ENCODE results near the gene KRT32.

KRT32 gene

GRCh38 chr17:41476866-41477815 lies 10.0 kb upstream of the KRT32 start:
- H3K4me3 ChIP-seq (ENCODE audit: low read length), result no peak overlapping the region
- no peak for DNase-seq (ENCODE audit: low read depth, low spot score)

GRCh38 chr17:41475421-41475820 lies 8.2 kb upstream of the KRT32 start:
- no peak for DNase-seq (ENCODE audit: low read depth, low spot score)
- no peak overlapping the region for H3K4me3 ChIP-seq (ENCODE audit: low read length)

GRCh38 chr17:41474863-41475262 lies 7.7 kb upstream of the KRT32 start:
- no peak overlapping the region for H3K4me3 ChIP-seq (ENCODE audit: low read length)
- no peak for DNase-seq (ENCODE audit: low read depth, low spot score)

- DNase-seq (ENCODE audit: low read depth, low spot score), result no peak
- H3K4me3 ChIP-seq (ENCODE audit: low read length), result no peak overlapping the region
Measured at GRCh38 chr17:41468346-41468745, 1.2 kb upstream of the KRT32 start.

GRCh38 chr17:41467561-41467960 lies 375 bp upstream of the KRT32 start:
- H3K4me3 ChIP-seq (ENCODE audit: low read length), result no peak overlapping the region
- DNase-seq (ENCODE audit: low read depth, low spot score), result no peak

GRCh38 chr17:41464682-41465081 lies 2.5 kb downstream of the KRT32 start:
- no peak overlapping the region for H3K4me3 ChIP-seq (ENCODE audit: low read length)
- DNase-seq (ENCODE audit: low read depth, low spot score), result no peak

GRCh38 chr17:41464173-41464572 lies 3.0 kb downstream of the KRT32 start:
- no peak for DNase-seq (ENCODE audit: low read depth, low spot score)
- no peak overlapping the region for H3K4me3 ChIP-seq (ENCODE audit: low read length)

- H3K4me3 ChIP-seq (ENCODE audit: low read length), result no peak overlapping the region
- DNase-seq (ENCODE audit: low read depth, low spot score), result no peak
Measured at GRCh38 chr17:41463746-41464145, 3.4 kb downstream of the KRT32 start.

GRCh38 chr17:41462705-41463104 lies 4.5 kb downstream of the KRT32 start:
- no peak for DNase-seq (ENCODE audit: low read depth, low spot score)
- no peak overlapping the region for H3K4me3 ChIP-seq (ENCODE audit: low read length)

GRCh38 chr17:41457676-41458075 lies 9.5 kb downstream of the KRT32 start:
- DNase-seq (ENCODE audit: low read depth, low spot score), result no peak
- H3K4me3 ChIP-seq (ENCODE audit: low read length), result no peak overlapping the region

- no peak overlapping the region for H3K4me3 ChIP-seq (ENCODE audit: low read length)
- DNase-seq (ENCODE audit: low read depth, low spot score), result no peak
Measured at GRCh38 chr17:41456204-41456603, 11.0 kb downstream of the KRT32 start.

GRCh38 chr17:41455236-41455635 lies 11.9 kb downstream of the KRT32 start:
- H3K4me3 ChIP-seq (ENCODE audit: low read length), result no peak overlapping the region
- no peak for DNase-seq (ENCODE audit: low read depth, low spot score)

- no peak for DNase-seq (ENCODE audit: low read depth, low spot score)
- no peak overlapping the region for H3K4me3 ChIP-seq (ENCODE audit: low read length)
Measured at GRCh38 chr17:41453066-41453465, 14.1 kb downstream of the KRT32 start.

- no peak overlapping the region for H3K4me3 ChIP-seq (ENCODE audit: low read length)
- no peak for DNase-seq (ENCODE audit: low read depth, low spot score)
Measured at GRCh38 chr17:41452281-41452680, 14.9 kb downstream of the KRT32 start.

GRCh38 chr17:41451154-41451728 lies 15.9 kb downstream of the KRT32 start:
- no peak overlapping the region for H3K4me3 ChIP-seq (ENCODE audit: low read length)
- DNase-seq (ENCODE audit: low read depth, low spot score), result no peak

- no peak for DNase-seq (ENCODE audit: low read depth, low spot score)
- H3K4me3 ChIP-seq (ENCODE audit: low read length), result no peak overlapping the region
Measured at GRCh38 chr17:41449008-41449407, 18.2 kb downstream of the KRT32 start.

- no peak overlapping the region for H3K4me3 ChIP-seq (ENCODE audit: low read length)
- DNase-seq (ENCODE audit: low read depth, low spot score), result no peak
Measured at GRCh38 chr17:41448506-41448905, 18.7 kb downstream of the KRT32 start.

- DNase-seq (ENCODE audit: low read depth, low spot score), result no peak
- no peak overlapping the region for H3K4me3 ChIP-seq (ENCODE audit: low read length)
Measured at GRCh38 chr17:41446806-41447205, 20.4 kb downstream of the KRT32 start.

- no peak overlapping the region for H3K4me3 ChIP-seq (ENCODE audit: low read length)
- DNase-seq (ENCODE audit: low read depth, low spot score), result no peak
Measured at GRCh38 chr17:41444640-41445039, 22.5 kb downstream of the KRT32 start.

GRCh38 chr17:41444186-41444585 lies 23.0 kb downstream of the KRT32 start:
- no peak for DNase-seq (ENCODE audit: low read depth, low spot score)
- no peak overlapping the region for H3K4me3 ChIP-seq (ENCODE audit: low read length)

GRCh38 chr17:41442739-41443138 lies 24.4 kb downstream of the KRT32 start:
- DNase-seq (ENCODE audit: low read depth, low spot score), result no peak
- no peak overlapping the region for H3K4me3 ChIP-seq (ENCODE audit: low read length)

Data from Jurkat, Clone E6-1 (cell line).